A549 (cell line): Measurements from ENCODE around the gene RAD51B. TPM values are rescaled to one million over a fixed set of nuclear protein-coding genes. Genes with fewer than 3 reads are reported as not detected.
"Not testable (repeated sequence)": the region's sequence is repeated elsewhere in the genome, so short reads cannot be mapped to it uniquely, and the experiment has no call there.

ENCODE experiments used
- ATAC-seq, 2 experiments: fragments of 200-7000 bp in 1 of 2; fragments of >200 bp in 1 of 2; cut with Nextera tagmentation in 1 of 2; cut with Tn5 transposase in 1 of 2; 3 replicates each; pipeline versions ENCODE4 v1.8.0 to v1.9.1; 2018 to 2020; ENCODE audit warnings: mild to moderate bottlenecking in 1 of 2, moderate library complexity in 1 of 2
- CTCF ChIA-PET: fragments of 300-600 bp; sonication (Branson Sonifier 250); formaldehyde crosslinking; extraction: SDS; loops from one replicate; lab custom pipeline; 2021; ENCODE audit warnings: antibody characterized with exemption, inconsistent platforms; lab: Yijun Ruan, JAX
- POLR2A ChIA-PET: fragments of 350-600 bp; formaldehyde crosslinking; extraction: SDS; loops from one replicate; lab custom pipeline; 2021; ENCODE audit warnings: antibody characterized with exemption, inconsistent platforms; lab: Yijun Ruan, JAX
- DNase-seq, 2 experiments: peaks; one replicate each; pipeline versions ENCODE4 v3.0.0 to v3.0.0-alpha.2; 2011 to 2016; ENCODE audit warnings: low read depth in 1 of 2, low spot score in 1 of 2
- FAIRE-seq: peaks from 2 replicates; lab custom pipeline; 2011; peaks lifted over from hg19 to GRCh38; lab: Jason Lieb, UNC
- H3K27ac ChIP-seq, 2 experiments: fragments of >200 bp; sonication (Bioruptor Twin); formaldehyde crosslinking; 3 replicates each; pipeline ENCODE4 v1.5.1; 2016 to 2017
- H3K4me1 ChIP-seq: fragments of >200 bp; sonication (Bioruptor Twin); formaldehyde crosslinking; 3 replicates; pipeline ENCODE4 v1.6.1; 2016
- H3K4me2 ChIP-seq: fragments of >200 bp; sonication (Bioruptor Twin); formaldehyde crosslinking; 3 replicates; pipeline ENCODE4 v1.6.1; 2016
- H3K4me3 ChIP-seq: fragments of >200 bp; sonication (Bioruptor Twin); formaldehyde crosslinking; 3 replicates; pipeline ENCODE4 v1.5.1; 2016
- H3K9me3 ChIP-seq: fragments of >200 bp; sonication (Bioruptor Twin); formaldehyde crosslinking; 3 replicates; pipeline ENCODE4 v1.6.1; 2016
- CHD4 ChIP-seq: fragments of 200-600 bp; sonication (generic); IDR thresholded peaks from 2 replicates; pipeline ENCODE4 v1.6.1; 2016; ENCODE audit warnings: antibody characterized with exemption, mild to moderate bottlenecking, borderline replicate concordance
- E2F6 ChIP-seq: IDR thresholded peaks from 2 replicates; pipeline ENCODE4 v1.6.1; 2012; ENCODE audit warnings: low read depth, borderline replicate concordance
- EHF ChIP-seq: fragments of 250-450 bp; sonication (Bioruptor Pico); IDR thresholded peaks from 2 replicates; pipeline ENCODE4 v1.5.0; 2020; ENCODE audit warnings: mild to moderate bottlenecking
- GATA3 ChIP-seq: IDR thresholded peaks from 2 replicates; pipeline ENCODE4 v1.6.1; 2012; ENCODE audit warnings: borderline replicate concordance
- HDAC2 ChIP-seq: fragments of 200-600 bp; sonication (generic); IDR thresholded peaks from 2 replicates; pipeline ENCODE4 v1.6.1; 2016
- HES2 ChIP-seq: fragments of >200 bp; sonication (Bioruptor Twin); formaldehyde crosslinking; IDR thresholded peaks from 2 replicates; pipeline ENCODE4 v1.6.1; 2016
- HEYL ChIP-seq: fragments of 250-450 bp; sonication (Bioruptor Pico); IDR thresholded peaks from 2 replicates; pipeline ENCODE4 v1.8.0; 2021; ENCODE audit warnings: mild to moderate bottlenecking, moderate library complexity
- HMGXB4 ChIP-seq: fragments of 250-450 bp; sonication (Bioruptor Pico); IDR thresholded peaks from 2 replicates; pipeline ENCODE4 v1.5.0; 2021; ENCODE audit warnings: mild to moderate bottlenecking, moderate library complexity, borderline replicate concordance
- MYC ChIP-seq: IDR thresholded peaks from 2 replicates; pipeline ENCODE4 v1.6.1; 2012; ENCODE audit warnings: mild to moderate bottlenecking, inconsistent platforms, low read length, improper control_type of control experiment, borderline replicate concordance
- PBX3 ChIP-seq: IDR thresholded peaks from 2 replicates; pipeline ENCODE4 v1.6.1; 2012
- POLR2A ChIP-seq: IDR thresholded peaks from 2 replicates; pipeline ENCODE4 v1.6.1; 2012; ENCODE audit warnings: mild to moderate bottlenecking, low read length
- POLR2AphosphoS2 ChIP-seq: conservative IDR thresholded peaks from 2 replicates; pipeline ENCODE4 v1.6.1; 2012; ENCODE audit warnings: low read length, improper control_type of control experiment, inconsistent platforms
- RARB ChIP-seq: fragments of 250-450 bp; sonication (Bioruptor Pico); IDR thresholded peaks from 2 replicates; pipeline ENCODE4 v1.8.0; 2021; ENCODE audit warnings: mild to moderate bottlenecking, moderate library complexity
- RCOR1 ChIP-seq: fragments of 150-350 bp; IDR thresholded peaks from 2 replicates; pipeline ENCODE4 v1.6.1; 2014; ENCODE audit warnings: antibody characterized with exemption, low read length, low read depth
- RFX5 ChIP-seq: fragments of 450-650 bp; IDR thresholded peaks from 2 replicates; pipeline ENCODE4 v1.7.1; 2014; ENCODE audit warnings: antibody characterized with exemption, mild to moderate bottlenecking, moderate library complexity
- SMC3 ChIP-seq: fragments of >200 bp; sonication (Bioruptor Twin); formaldehyde crosslinking; IDR thresholded peaks from 3 replicates; pipeline ENCODE4 v1.6.1; 2018; ENCODE audit warnings: inconsistent platforms
- SREBF2 ChIP-seq: fragments of 450-650 bp; IDR thresholded peaks from 2 replicates; pipeline ENCODE4 v1.6.1; 2014; ENCODE audit warnings: mild to moderate bottlenecking, moderate library complexity
- ZC3H11A ChIP-seq: fragments of 450-650 bp; IDR thresholded peaks from 2 replicates; pipeline ENCODE4 v1.6.1; 2014; ENCODE audit warnings: antibody characterized with exemption, mild to moderate bottlenecking
- ZFP36 ChIP-seq: fragments of 450-650 bp; IDR thresholded peaks from 2 replicates; pipeline ENCODE4 v1.6.1; 2014; ENCODE audit warnings: borderline replicate concordance; ENCODE audit not compliant: partially characterized antibody
- ZNF302 ChIP-seq: fragments of 250-450 bp; sonication (Bioruptor Pico); IDR thresholded peaks from 2 replicates; pipeline ENCODE4 v1.9.0; 2021; ENCODE audit warnings: inconsistent platforms, mild to moderate bottlenecking, moderate library complexity
- WGBS: methylation state at CpG from one replicate; pipeline ENCODE4 v1.1.6; 2017; ENCODE audit errors: missing lambda C conversion rate; 5-methylcytosine and 5-hydroxymethylcytosine counted together
- polyA plus RNA-seq, 4 experiments: library from polyadenylated mRNA; depleted of rRNA in 3 of 4; stranded (reverse); fragments of >200 nt; fragmentation: RNase III in 1 of 4; extraction: RNeasy Plus Mini Kit Qiagen cat#74134 plus additional on column Dnase treatment in 1 of 4; gene quantifications; 2 replicates in 3 of 4; 3 replicates in 1 of 4; pipeline ENCODE4 v1.2.3, GENCODE V29; 2011 to 2017

Gene RAD51B
- polyA plus RNA-seq, 2 of the 4 experiments (the other 2 are of a cell fraction), result 7.2 to 10.8 TPM

GRCh38 chr14:68762953-68763764 is 943.6 kb downstream of the RAD51B start:
- DNase-seq (no peak), FAIRE-seq (no peak), ATAC-seq (peak in 1 of 2 experiments; percentile 75; a peak in 3 of 6 replicates)
- no peak for TF ChIP-seq HEYL (CRISPR knock-in tag)
- TF ChIP-seq POLR2A, result no peak
- no peak for TF ChIP-seq HMGXB4 (CRISPR knock-in tag)
- TF ChIP-seq RFX5, result no peak
- no peak for TF ChIP-seq ZC3H11A
- no peak for TF ChIP-seq GATA3
- no peak for TF ChIP-seq HDAC2
- no peak for TF ChIP-seq E2F6
- no peak for TF ChIP-seq ZFP36
- TF ChIP-seq POLR2AphosphoS2, result no peak
- TF ChIP-seq EHF (CRISPR knock-in tag), result no peak
- no peak for TF ChIP-seq CHD4
- no peak for TF ChIP-seq MYC
- TF ChIP-seq ZNF302 (CRISPR knock-in tag), result no peak
- TF ChIP-seq SMC3, result no peak
- no peak for TF ChIP-seq RCOR1
- TF ChIP-seq SREBF2, result no peak
- TF ChIP-seq HES2, result no peak
- ChIA-PET POLR2A (interaction anchor here (0.5 kb wide), 1 partner anchor 80 kb away, joined by 3 read pairs; no protein-coding TSS in a partner anchor), CTCF (interaction anchor here (0.6 to 1.3 kb wide), 2 partner anchors 12 to 26 kb away, joined by 3 to 4 read pairs; no protein-coding TSS in a partner anchor)
- Histone ChIP-seq H3K4me2 (no peak overlapping the region), H3K27ac (peak overlapping the region; percentile 21 to 67; a peak in 3 of 6 replicates), H3K9me3 (no peaks in the 10 kb centered on the region), H3K4me1 (peaks cover 11% of the 10 kb centered on the region), H3K4me3 (no peak overlapping the region)
- 67% methylated on average over 11 of the region's 11 CpGs for WGBS

GRCh38 chr14:68763843-68764242 is 944.3 kb downstream of the RAD51B start:
- H3K27ac ChIP-seq, result peak overlapping the region in 1 of 2 experiments; percentile 67; a peak in 3 of 6 replicates
- ATAC-seq, H3K4me2 ChIP-seq, FAIRE-seq, H3K4me3 ChIP-seq, DNase-seq, H3K9me3 ChIP-seq: not testable (repeated sequence)
- ChIA-PET POLR2A (interaction anchor here (0.5 kb wide), 1 partner anchor 81 kb away, joined by 3 read pairs; no protein-coding TSS in a partner anchor), CTCF (interaction anchor here (0.5 to 1.3 kb wide), 2 partner anchors 11 to 880 kb away, joined by 3 to 4 read pairs; no protein-coding TSS in a partner anchor)
- 91% methylated on average over 3 of the region's 4 CpGs for WGBS
- peaks cover 11% of the 10 kb centered on the region for H3K4me1 ChIP-seq

- Histone ChIP-seq H3K4me1 (peaks cover 11% of the 10 kb centered on the region), H3K4me2 (no peak overlapping the region), H3K9me3 (no peaks in the 10 kb centered on the region), H3K4me3 (no peak overlapping the region), H3K27ac (peak overlapping the region in 1 of 2 experiments; percentile 19; a peak in 1 of 6 replicates)
- TF ChIP-seq RARB (CRISPR knock-in tag) (no peak), PBX3 (no peak)
- ChIA-PET POLR2A (no interaction called here), CTCF (interaction anchor here (0.8 kb wide), 1 partner anchor 78 kb away, joined by 3 read pairs; no protein-coding TSS in a partner anchor)
- FAIRE-seq, result no peak
- 75% methylated on average over 7 of the region's 7 CpGs for WGBS
- no peak for ATAC-seq
- DNase-seq, result no peak
Observed at GRCh38 chr14:68766299-68767247, 947.0 kb downstream of the RAD51B start.
